GM21515 (cell line): ENCODE measurements around the gene NIM1K.
"Not testable (repeated sequence)": the region's sequence is repeated elsewhere in the genome, so short reads cannot be mapped to it uniquely, and the experiment has no call there.

Source experiments
- ATAC-seq: cut with Tn5 transposase; IDR thresholded peaks from one replicate; pipeline ENCODE4 v1.9.1; 2021; ENCODE audit not compliant: unreplicated experiment

The NIM1K gene

GRCh38 chr5:43225649-43226245 is 33.7 kb downstream of the NIM1K start:
- no peak for ATAC-seq

DNA sequence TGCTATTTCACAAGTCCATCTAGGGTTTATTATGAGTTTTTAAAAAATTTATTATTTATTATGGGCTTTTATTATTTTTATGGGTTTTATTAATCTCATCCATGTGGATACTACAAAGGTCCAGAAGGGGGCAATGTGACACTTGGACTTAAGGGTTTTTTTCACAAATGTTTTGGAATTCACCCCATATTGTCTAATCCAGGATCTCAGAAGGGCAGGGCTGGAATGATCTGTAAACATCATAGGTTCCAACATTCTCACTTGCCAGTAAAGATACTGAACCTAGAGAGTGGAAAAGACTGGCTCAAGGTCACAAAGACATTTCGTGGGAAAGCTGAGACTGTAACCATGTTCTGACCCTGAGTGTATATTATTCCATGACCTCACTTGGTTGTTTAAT is 35.6 kb downstream of the NIM1K start:
- ATAC-seq = no peak

- no peak for ATAC-seq
These were observed 38.7 kb downstream of the NIM1K start for GRCh38 chr5:43230707-43231106.

GRCh38 chr5:43231977-43232376 is 40.0 kb downstream of the NIM1K start:
- no peak for ATAC-seq

- ATAC-seq = no peak
These were observed 41.2 kb downstream of the NIM1K start for GRCh38 chr5:43232943-43233833.

GRCh38 chr5:43233946-43234345 is 41.9 kb downstream of the NIM1K start:
- ATAC-seq = peak; percentile 64

DNA sequence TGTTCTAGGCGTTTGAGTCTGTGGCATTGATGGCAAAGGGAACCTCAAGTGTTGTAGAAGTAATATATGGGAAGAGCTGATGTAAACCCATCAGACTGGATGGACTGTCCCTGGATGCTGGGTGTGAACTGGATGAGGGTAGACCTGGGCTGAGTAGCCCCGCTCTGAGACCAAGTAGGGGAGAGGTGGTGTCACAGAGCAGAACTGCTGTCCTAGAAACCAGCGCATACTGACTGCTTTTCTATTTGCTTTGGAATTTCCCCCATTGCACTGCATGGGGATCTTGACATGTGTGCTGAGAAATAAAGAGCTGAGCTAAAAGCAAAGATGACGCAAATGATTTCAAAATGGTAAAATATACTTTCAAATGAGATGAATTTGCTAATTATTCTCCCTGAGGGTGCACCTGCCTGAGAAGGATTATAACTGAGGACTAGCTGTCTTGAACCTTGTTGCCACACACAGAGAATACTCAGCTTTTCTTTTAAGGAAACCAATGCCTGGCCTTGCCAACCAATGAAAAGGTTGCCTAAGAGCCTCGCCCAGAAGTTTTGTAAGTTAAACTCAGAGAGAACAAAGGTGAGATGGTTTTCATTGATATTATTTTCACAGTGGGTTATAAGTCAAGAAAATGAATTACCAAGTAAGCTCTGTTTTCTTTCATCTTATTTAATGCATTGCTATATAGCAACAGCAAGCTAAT is 44.8 kb downstream of the NIM1K start:
- no peak for ATAC-seq

DNA sequence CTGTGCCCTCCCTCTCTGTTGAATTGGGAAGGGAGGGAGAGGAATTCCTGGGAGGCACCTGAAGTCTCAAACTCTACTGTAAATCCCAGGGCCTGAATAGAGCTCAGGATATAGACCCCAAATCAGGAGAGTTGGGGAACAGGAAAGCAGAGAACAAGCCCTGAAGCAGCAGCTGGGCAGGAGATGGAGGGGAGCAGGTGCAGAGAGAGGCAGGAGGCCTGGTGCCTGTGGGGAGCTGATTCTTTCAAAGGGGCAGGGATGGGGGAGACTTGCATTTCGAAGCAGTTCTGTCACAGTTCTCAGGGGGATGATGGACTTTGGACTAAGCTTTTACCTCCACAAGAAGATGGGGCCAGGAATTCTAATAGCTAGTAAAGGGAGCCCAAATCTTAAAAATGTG is 50.2 kb downstream of the NIM1K start:
- ATAC-seq = no peak

DNA sequence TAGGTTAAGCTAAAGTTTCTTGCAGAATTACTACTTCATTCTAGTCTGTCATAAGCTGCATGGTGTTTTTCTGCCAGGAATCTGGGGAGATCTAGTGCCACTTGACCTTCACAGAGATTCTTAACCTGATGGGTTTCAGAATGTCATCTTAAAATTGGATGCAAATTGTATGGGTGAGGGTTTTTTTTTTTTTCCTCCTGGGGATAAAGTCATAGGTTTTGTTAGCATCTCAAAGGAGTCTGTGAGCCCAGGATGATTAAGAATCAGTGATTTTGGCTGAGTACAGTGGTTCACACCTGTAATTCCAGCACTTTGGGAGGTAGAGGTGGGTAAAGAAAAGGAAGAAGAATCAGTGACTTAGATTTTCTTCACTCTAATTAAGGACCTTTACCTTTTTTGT is 51.2 kb downstream of the NIM1K start:
- no peak for ATAC-seq

- peak; percentile 63 for ATAC-seq
These were observed 53.0 kb downstream of the NIM1K start for GRCh38 chr5:43244823-43245565.

DNA sequence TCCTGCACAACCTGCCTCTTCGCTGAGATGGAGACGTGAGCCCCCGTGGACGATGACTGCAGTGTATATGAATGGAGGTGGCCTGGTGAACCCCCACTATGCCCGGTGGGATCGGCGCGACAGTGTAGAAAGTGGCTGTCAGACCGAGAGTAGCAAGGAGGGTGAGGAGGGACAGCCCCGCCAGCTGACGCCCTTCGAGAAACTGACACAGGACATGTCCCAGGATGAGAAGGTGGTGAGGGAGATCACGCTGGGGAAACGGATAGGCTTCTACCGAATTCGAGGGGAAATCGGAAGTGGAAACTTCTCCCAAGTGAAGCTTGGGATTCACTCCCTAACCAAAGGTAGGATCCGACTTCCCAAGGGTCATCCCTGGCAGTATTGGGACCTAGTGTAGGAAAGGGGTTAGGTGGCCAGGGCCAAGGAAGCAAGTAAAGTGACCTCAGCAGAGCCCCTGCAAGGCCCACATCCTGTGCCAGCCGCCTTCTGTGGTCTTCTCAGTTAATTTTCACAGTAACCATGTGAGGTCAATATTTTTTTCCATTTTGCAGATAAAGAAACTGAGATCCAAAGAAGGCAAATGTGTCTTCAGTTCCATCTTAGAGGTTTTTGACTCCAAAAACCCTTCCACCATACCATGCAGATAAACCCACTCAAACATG is 53.8 kb downstream of the NIM1K start:
- no peak for ATAC-seq

DNA sequence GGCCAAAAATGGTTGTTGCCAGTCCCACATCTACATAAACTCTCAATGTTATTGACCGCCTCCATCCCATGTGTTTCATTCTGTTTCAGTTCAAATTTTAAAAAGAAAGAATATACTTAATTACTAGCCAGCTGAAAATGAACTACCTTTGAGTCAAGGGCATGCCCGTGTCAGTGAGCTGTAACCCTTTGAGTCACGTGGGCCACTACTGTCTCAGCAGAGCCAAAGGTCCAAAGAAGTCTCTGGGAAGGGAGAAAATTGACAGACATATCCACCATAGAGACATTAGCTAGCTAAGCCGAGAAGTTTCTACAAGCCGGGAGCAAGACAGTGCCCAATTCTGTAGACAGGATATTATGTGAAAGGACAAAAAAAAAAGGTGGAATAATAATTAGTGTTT is 59.7 kb downstream of the NIM1K start:
- ATAC-seq = no peak

GRCh38 chr5:43255704-43256103 is 63.7 kb downstream of the NIM1K start:
- ATAC-seq = no peak

GRCh38 chr5:43256261-43256966 is 64.4 kb downstream of the NIM1K start:
- no peak for ATAC-seq

DNA sequence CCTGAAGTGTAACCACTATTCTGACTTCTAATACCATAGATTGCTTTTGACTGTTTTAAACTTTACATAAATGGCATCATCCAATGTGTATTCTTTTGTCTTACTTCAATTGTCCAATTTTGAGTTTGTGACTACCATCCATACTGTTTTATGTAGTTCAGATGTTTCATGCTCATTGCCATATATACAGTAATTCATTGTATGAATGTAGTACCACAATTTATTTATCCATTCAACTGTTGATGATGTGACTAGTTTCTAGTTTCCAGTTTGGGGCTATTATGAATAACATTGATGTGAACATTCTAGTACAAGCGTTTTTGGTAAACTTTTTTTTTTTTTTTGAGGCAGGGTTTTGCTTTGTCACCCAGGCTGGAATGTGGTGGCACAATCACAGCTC is 66.1 kb downstream of the NIM1K start:
- ATAC-seq = no peak

DNA sequence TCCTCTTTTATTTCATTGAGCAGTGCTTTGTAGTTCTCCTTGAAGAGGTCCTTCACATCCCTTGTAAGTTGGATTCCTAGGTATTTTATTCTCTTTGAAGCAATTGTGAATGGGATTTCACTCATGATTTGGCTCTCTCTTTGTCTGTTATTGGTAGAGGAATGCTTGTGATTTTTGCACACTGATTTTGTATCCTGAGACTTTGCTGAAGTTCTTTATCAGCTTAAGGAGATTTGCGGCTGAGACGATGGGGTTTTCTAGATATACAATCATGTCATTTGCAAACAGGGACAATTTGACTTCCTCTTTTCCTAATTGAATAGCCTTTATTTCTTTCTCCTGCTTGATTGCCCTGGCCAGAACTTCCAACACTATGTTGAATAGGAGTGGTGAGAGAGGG is 70.2 kb downstream of the NIM1K start:
- not testable (repeated sequence) for ATAC-seq

DNA sequence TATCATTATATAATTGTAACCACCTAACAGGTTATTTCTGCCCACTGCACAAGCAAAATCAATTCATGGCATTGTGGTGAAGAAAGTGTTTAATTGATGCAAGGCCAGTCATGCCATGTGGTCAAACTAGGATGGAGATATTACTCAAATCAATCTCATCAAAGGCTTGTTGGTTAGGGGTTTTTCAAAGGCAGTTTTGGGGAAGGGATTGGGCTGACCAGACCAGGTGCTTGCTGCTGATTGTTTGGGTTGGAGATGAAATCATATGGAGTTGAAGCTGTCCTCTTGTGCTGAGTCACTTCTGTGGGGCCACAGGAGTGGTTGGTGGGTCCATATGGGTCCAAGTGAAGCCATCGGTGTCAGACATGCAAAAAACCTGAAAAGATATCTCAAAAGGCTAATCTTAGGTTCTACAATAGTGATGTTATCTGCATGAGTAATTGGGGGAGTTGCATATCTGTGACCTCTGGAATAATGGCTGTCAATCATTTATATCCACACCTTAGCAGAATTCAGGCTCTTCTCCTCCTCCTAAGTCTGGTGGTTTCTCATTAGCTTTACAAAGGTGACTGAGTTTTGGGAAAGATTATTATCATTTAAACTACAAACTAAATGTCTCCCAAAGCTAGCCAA is 76.3 kb downstream of the NIM1K start:
- peak; percentile 63 for ATAC-seq

- ATAC-seq = no peak
These were observed 78.6 kb downstream of the NIM1K start for GRCh38 chr5:43270645-43271044.

GRCh38 chr5:43273552-43273951 is 81.5 kb downstream of the NIM1K start:
- no peak for ATAC-seq
